K562 (cell line): Measurements from ENCODE around the gene CACNA1C. TPM values are rescaled to one million over a fixed set of nuclear protein-coding genes. Genes with fewer than 3 reads are reported as not detected.

Source experiments
- ATAC-seq: fragments of 200-7000 bp; cut with Tn5 transposase; 3 replicates; pipeline ENCODE4 v1.9.1; 2020; ENCODE audit warnings: moderate library complexity
- BruUV-seq: library from RNA; stranded (reverse); fragments of 400-500 nt; replicated peaks from 2 replicates; lab custom pipeline; 2021; lab: Mats Ljungman, UMichigan
- CTCF ChIA-PET: fragments of 300-600 bp; formaldehyde crosslinking; extraction: SDS; loops from one replicate; lab custom pipeline; 2021; ENCODE audit warnings: low intra/inter-chr PET ratio; lab: Yijun Ruan, JAX
- POLR2A ChIA-PET: fragments of 300-600, 350-650 bp; sonication (Branson Sonifier 250); formaldehyde crosslinking; extraction: SDS; loops from one replicate; lab custom pipeline; 2021; ENCODE audit warnings: antibody characterized with exemption, inconsistent platforms; lab: Yijun Ruan, JAX
- DNase-seq, 4 experiments: peaks; one replicate each; pipeline versions ENCODE4 v3.0.0 to v3.0.0-alpha.2; 2011 to 2018; ENCODE audit warnings: low spot score in 3 of 4, mixed read lengths in 3 of 4; ENCODE audit errors: extremely low read depth in 1 of 4
- FAIRE-seq: peaks from 2 replicates; lab custom pipeline; 2011; peaks lifted over from hg19 to GRCh38; lab: Jason Lieb, UNC
- H2AFZ ChIP-seq: 2 replicates; pipeline ENCODE4 v1.6.0; 2011; ENCODE audit warnings: low read depth, low read length, control low read depth, inconsistent platforms
- H3K27ac ChIP-seq: fragments of 200-600 bp; 3 replicates; pipeline ENCODE4 v1.8.0; 2011; ENCODE audit warnings: low read depth, mild to moderate bottlenecking, control low read depth, inconsistent platforms, low read length, moderate library complexity, mixed read lengths; ENCODE audit errors: extremely low read depth
- H3K27me3 ChIP-seq, 2 experiments: fragments of 300-600 bp in 1 of 2; 2 replicates in 1 of 2; 3 replicates in 1 of 2; pipeline versions ENCODE4 v1.6.0 to v1.8.0; 2011; ENCODE audit warnings: inconsistent platforms in 2 of 2, low read length in 2 of 2, mild to moderate bottlenecking in 1 of 2, mixed read lengths in 1 of 2, moderate library complexity in 1 of 2; ENCODE audit not compliant: control insufficient read depth in 2 of 2, insufficient read depth in 2 of 2
- H3K36me3 ChIP-seq: fragments of 300-600 bp; 3 replicates; pipeline ENCODE4 v1.8.0; 2011; ENCODE audit warnings: mild to moderate bottlenecking, low read length, inconsistent platforms; ENCODE audit not compliant: control insufficient read depth, insufficient read depth
- H3K4me1 ChIP-seq, 2 experiments: fragments of 200-600 bp in 1 of 2; replicated peaks in 1 of 2; 2 replicates in 1 of 2; 3 replicates in 1 of 2; pipeline versions ENCODE4 v1.5.1 to v1.8.0; 2011; ENCODE audit warnings: inconsistent platforms in 2 of 2, low read length in 2 of 2, mild to moderate bottlenecking in 1 of 2, mixed read lengths in 1 of 2, moderate library complexity in 1 of 2; ENCODE audit not compliant: control insufficient read depth in 2 of 2, insufficient read depth in 2 of 2
- H3K4me2 ChIP-seq: 2 replicates; pipeline ENCODE4 v1.6.1; 2011; ENCODE audit warnings: low read length, control low read depth, inconsistent platforms, mixed read lengths; ENCODE audit not compliant: insufficient read depth
- H3K4me3 ChIP-seq: fragments of 200-600 bp; sonication (generic), shearing (Covaris generic); 2 replicates; pipeline ENCODE4 v1.5.1; 2016; ENCODE audit warnings: control low read depth, inconsistent platforms
- H3K79me2 ChIP-seq: fragments of 200-600 bp; 3 replicates; pipeline ENCODE4 v1.8.0; 2011; ENCODE audit warnings: low read length, inconsistent platforms; ENCODE audit not compliant: control insufficient read depth, insufficient read depth
- H3K9ac ChIP-seq, 2 experiments: 2 replicates each; pipeline versions ENCODE4 v1.6.0 to v1.6.1; 2011; ENCODE audit warnings: low read depth in 2 of 2, low read length in 2 of 2, control low read depth in 1 of 2, inconsistent platforms in 1 of 2, mild to moderate bottlenecking in 1 of 2, mixed read lengths in 1 of 2; ENCODE audit not compliant: insufficient read depth in 1 of 2
- H3K9me1 ChIP-seq: one replicate; pipeline ENCODE4 v1.6.0; 2011; ENCODE audit warnings: inconsistent platforms, mild to moderate bottlenecking, low read length, moderate library complexity; ENCODE audit not compliant: control insufficient read depth, insufficient read depth
- H3K9me3 ChIP-seq: replicated peaks from 2 replicates; pipeline ENCODE4 v1.5.1; 2011; ENCODE audit warnings: low read depth, low read length, inconsistent platforms; ENCODE audit not compliant: control insufficient read depth, insufficient read depth
- H4K20me1 ChIP-seq: replicated peaks from 2 replicates; pipeline ENCODE4 v1.6.1; 2011; ENCODE audit warnings: low read length, inconsistent platforms, mixed read lengths; ENCODE audit not compliant: control insufficient read depth, insufficient read depth
- ETV5 ChIP-seq: sonication (generic); formaldehyde crosslinking; IDR thresholded peaks from 2 replicates; pipeline ENCODE4 v1.4.0; 2020; ENCODE audit warnings: low read depth, mild to moderate bottlenecking, missing genetic modification reagents
- GTF3C2 ChIP-seq: IDR thresholded peaks from 3 replicates; pipeline ENCODE4 v1.6.1; 2011; ENCODE audit warnings: borderline replicate concordance, mild to moderate bottlenecking, moderate library complexity; ENCODE audit not compliant: insufficient read length; ENCODE audit errors: extremely low read depth
- NCOA6 ChIP-seq: fragments of 450-650 bp; IDR thresholded peaks from 2 replicates; pipeline ENCODE4 v1.6.1; 2017; ENCODE audit warnings: mild to moderate bottlenecking
- SUPT5H ChIP-seq: fragments of 450-650 bp; IDR thresholded peaks from 2 replicates; pipeline ENCODE4 v1.6.1; 2016
- ZNF639 ChIP-seq, 2 experiments: fragments of 200-800 bp in 1 of 2; sonication (Bioruptor generic) in 1 of 2; sonication (generic) in 1 of 2; formaldehyde crosslinking in 1 of 2; IDR thresholded peaks in 1 of 2; conservative IDR thresholded peaks in 1 of 2; 2 replicates each; pipeline versions ENCODE4 v1.5.0 to v1.6.1; 2016 to 2020; ENCODE audit warnings: missing compliant biosample characterization in 1 of 2, missing genetic modification characterization in 1 of 2, missing genetic modification reagents in 1 of 2
- ZNF780A ChIP-seq: fragments of 250-450 bp; sonication (Bioruptor Pico); IDR thresholded peaks from 2 replicates; pipeline ENCODE4 v1.5.0; 2021; ENCODE audit warnings: mild to moderate bottlenecking
- WGBS: fragments of 100-300 bp; shearing (Covaris generic); methylation state at CpG from one replicate; pipeline ENCODE4 v1.1.6; 2016; ENCODE audit warnings: low coverage, mixed read lengths; ENCODE audit not compliant: insufficient coverage; ENCODE audit errors: missing lambda C conversion rate; 5-methylcytosine and 5-hydroxymethylcytosine counted together
- in situ Hi-C: fragments of 300-500 bp; cut with MboI; formaldehyde crosslinking; loops from 4 replicates; pipeline ENCODE4 v1.15.0; 2018; ENCODE audit warnings: inconsistent platforms, mixed read lengths
- intact Hi-C: fragments of 100-400 bp; cut with micrococcal nuclease; formaldehyde crosslinking; loops from 2 replicates; pipeline ENCODE4 v1.14.2; 2022
- polyA plus RNA-seq, 8 experiments: library from polyadenylated mRNA; depleted of rRNA in 4 of 8; stranded (reverse) in 5 of 8; unstranded in 3 of 8; fragments of >200 nt; fragmentation: Nextera tagmentation in 2 of 8; fragmentation: Illumina TruSeq in 1 of 8; extraction: Ambion mirVana in 2 of 8; extraction: Trizol in 1 of 8; gene quantifications; 2 replicates each; pipeline versions ENCODE4 v1.2.1 to v1.2.3, GENCODE V29; 2011 to 2014; ENCODE audit warnings: inconsistent platforms in 1 of 8, missing spikeins in 1 of 8
- total RNA-seq, 7 experiments: library from RNA; depleted of rRNA in 6 of 7; stranded (reverse); fragments of >200 nt in 6 of 7; fragmentation: Illumina TruSeq in 2 of 7; extraction: Trizol in 2 of 7; gene quantifications; 2 replicates each; pipeline versions ENCODE4 v1.2.1 to v1.2.3, GENCODE V29; 2011 to 2021; ENCODE audit warnings: low replicate concordance in 1 of 7
- TF ChIP-seq, protein P1 (sequence below): fragments of 250-450 bp; sonication (Bioruptor Pico); IDR thresholded peaks from 2 replicates; pipeline ENCODE4 v1.5.0; 2020; ENCODE audit warnings: mild to moderate bottlenecking
- TF ChIP-seq, protein P2 (sequence below): sonication (generic); formaldehyde crosslinking; IDR thresholded peaks from 2 replicates; pipeline ENCODE4 v1.8.0; 2022; ENCODE audit warnings: mild to moderate bottlenecking, missing genetic modification reagents

CACNA1C gene
- total and polyA plus RNA-seq, 9 of the 15 experiments (the other 6 are each of a cell fraction or from before 2014, with no cell fraction given) = not detected

DNA sequence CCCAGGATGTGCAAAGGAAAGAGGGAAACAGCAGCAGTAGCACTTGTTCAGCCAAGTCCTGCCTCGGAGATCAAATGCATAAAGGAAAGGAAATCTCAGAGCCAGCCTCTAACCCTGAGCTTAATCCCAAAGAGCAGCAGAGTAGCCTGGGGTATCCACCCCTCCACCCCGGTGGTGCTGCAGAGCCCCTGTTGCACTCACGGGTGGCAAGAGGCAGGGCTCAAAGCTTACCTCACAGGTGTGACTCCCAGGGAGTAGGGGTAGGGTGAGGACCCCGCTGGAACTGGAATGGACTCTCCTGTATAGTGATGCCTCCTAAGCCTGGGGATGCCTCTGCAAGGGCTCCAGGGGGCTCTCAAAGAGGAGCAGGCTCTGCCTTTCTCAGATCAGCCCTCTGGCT lies 211.1 kb downstream of the CACNA1C start (continued):
- TF ChIP-seq, protein P1, sequence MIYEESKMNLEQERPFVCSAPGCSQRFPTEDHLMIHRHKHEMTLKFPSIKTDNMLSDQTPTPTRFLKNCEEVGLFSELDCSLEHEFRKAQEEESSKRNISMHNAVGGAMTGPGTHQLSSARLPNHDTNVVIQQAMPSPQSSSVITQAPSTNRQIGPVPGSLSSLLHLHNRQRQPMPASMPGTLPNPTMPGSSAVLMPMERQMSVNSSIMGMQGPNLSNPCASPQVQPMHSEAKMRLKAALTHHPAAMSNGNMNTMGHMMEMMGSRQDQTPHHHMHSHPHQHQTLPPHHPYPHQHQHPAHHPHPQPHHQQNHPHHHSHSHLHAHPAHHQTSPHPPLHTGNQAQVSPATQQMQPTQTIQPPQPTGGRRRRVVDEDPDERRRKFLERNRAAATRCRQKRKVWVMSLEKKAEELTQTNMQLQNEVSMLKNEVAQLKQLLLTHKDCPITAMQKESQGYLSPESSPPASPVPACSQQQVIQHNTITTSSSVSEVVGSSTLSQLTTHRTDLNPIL (CRISPR knock-in tag) = no peak
- TF ChIP-seq ZNF639 (CRISPR knock-in tag; conservative IDR thresholded peaks at IDR 0.05 in 1 of 2, IDR thresholded peaks at IDR 0.05 in 1 of 2) (no peak), SUPT5H (no peak)
- TF ChIP-seq, protein P2, sequence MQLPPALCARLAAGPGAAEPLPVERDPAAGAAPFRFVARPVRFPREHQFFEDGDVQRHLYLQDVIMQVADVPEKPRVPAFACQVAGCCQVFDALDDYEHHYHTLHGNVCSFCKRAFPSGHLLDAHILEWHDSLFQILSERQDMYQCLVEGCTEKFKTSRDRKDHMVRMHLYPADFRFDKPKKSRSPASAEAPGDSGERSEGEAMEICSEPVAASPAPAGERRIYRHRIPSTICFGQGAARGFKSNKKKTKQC (CRISPR knock-in tag) = no peak

DNA sequence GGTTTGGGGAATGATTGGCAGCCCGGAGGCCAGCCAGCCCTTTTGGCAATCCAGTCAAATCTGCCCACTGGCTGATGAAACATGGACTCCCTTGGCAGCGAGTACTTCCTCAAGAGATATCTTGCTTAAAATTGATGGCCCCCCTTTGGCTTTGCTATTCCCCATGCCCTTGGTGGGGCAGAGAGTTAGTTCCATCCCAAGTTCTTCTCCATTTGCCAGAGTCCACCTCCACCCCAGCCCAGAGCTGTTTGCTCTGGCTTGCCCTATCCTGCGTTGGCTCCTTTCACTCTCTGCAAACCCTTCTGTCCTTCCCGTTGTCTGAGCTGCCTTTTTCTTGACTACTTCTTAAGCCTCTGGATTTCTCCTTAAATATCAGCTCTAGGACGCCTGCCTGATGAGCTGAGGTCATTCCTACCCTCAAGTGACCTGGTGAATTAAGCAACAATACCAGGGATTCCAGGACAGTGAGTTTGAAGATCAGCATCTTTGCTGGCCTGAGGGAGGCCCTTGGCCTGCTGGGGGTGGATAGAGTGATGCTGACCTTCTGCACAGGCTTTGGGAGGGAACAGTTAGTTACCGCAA lies 212.0 kb downstream of the CACNA1C start:
- no peak for ATAC-seq
- ChIA-PET CTCF (no interaction called here), POLR2A (interaction anchor here (1.5 kb wide), 1 partner anchor 12 kb away, joined by 5 read pairs; no protein-coding TSS in a partner anchor)
- Histone ChIP-seq H3K79me2 (no peaks in the 10 kb centered on the region), H3K9me1 (no peaks in the 10 kb centered on the region), H3K4me3 (no peak overlapping the region), H3K36me3 (no peaks in the 10 kb centered on the region), H3K27ac (no peak overlapping the region), H2AFZ (no peak overlapping the region), H4K20me1 (no peaks in the 10 kb centered on the region), H3K4me2 (no peak overlapping the region), H3K9ac (no peak overlapping the region), H3K27me3 (no peaks in the 10 kb centered on the region; a peak in 1 of 5 replicates), H3K9me3 (no peaks in the 10 kb centered on the region), H3K4me1 (no peaks in the 10 kb centered on the region)
- TF ChIP-seq NCOA6 = no peak
- TF ChIP-seq ZNF780A (CRISPR knock-in tag) = no peak
- no peak for TF ChIP-seq GTF3C2
- no peak for TF ChIP-seq ETV5 (CRISPR knock-in tag)
- intact Hi-C loops (no loop called here), in situ Hi-C loops (no loop called here)
- DNase-seq = no peak
- FAIRE-seq = no peak
- WGBS = 0% methylated on average over 6 of the region's 6 CpGs
- BruUV-seq = no TSS peak
